GM18520 (cell line): ENCODE data around the gene COMMD4.
"Not testable (repeated sequence)": the region's sequence is repeated elsewhere in the genome, so short reads cannot be mapped to it uniquely, and the experiment has no call there.

Source experiments
- ATAC-seq: cut with Tn5 transposase; IDR thresholded peaks from one replicate; pipeline ENCODE4 v1.9.1; 2021; ENCODE audit not compliant: unreplicated experiment

The COMMD4 gene

GRCh38 chr15:75329571-75329970, 6.3 kb upstream of the COMMD4 start:
- no peak for ATAC-seq

- not testable (repeated sequence) for ATAC-seq
Measured at GRCh38 chr15:75332093-75332492, 3.8 kb upstream of the COMMD4 start.

- ATAC-seq, result not testable (repeated sequence)
Measured at GRCh38 chr15:75333654-75334419, 2.0 kb upstream of the COMMD4 start.

GRCh38 chr15:75335313-75335704, 554 bp upstream of the COMMD4 start:
- no peak for ATAC-seq

- no peak for ATAC-seq
Measured at GRCh38 chr15:75338661-75339240, 2.9 kb downstream of the COMMD4 start.

GRCh38 chr15:75339531-75340240, 3.8 kb downstream of the COMMD4 start:
- no peak for ATAC-seq

GRCh38 chr15:75342221-75342620, 6.4 kb downstream of the COMMD4 start:
- no peak for ATAC-seq

GRCh38 chr15:75343953-75344352, 8.1 kb downstream of the COMMD4 start:
- ATAC-seq, result not testable (repeated sequence)

GRCh38 chr15:75346796-75347221, 10.9 kb downstream of the COMMD4 start, which contains the start of gene NEIL1:
TSS of gene NEIL1 (plus strand) at chr15:75347039. CDS start at chr15:75348906, 1,867 bp downstream.
- no peak for ATAC-seq

GRCh38 chr15:75347222-75348033, 11.6 kb downstream of the COMMD4 start:
- ATAC-seq, result no peak

GRCh38 chr15:75348034-75348561, 12.2 kb downstream of the COMMD4 start:
- no peak for ATAC-seq

GRCh38 chr15:75348562-75349350, 12.9 kb downstream of the COMMD4 start:
- no peak for ATAC-seq

GRCh38 chr15:75349351-75349669, 13.4 kb downstream of the COMMD4 start:
- ATAC-seq, result not testable (repeated sequence)

- ATAC-seq, result no peak
Measured at GRCh38 chr15:75349851-75350588, 14.2 kb downstream of the COMMD4 start.

- ATAC-seq, result no peak
Measured at GRCh38 chr15:75350601-75351361, 14.9 kb downstream of the COMMD4 start.

- no peak for ATAC-seq
Measured at GRCh38 chr15:75352186-75353080, 16.6 kb downstream of the COMMD4 start.

GRCh38 chr15:75353604-75354003, 17.7 kb downstream of the COMMD4 start:
- no peak for ATAC-seq

- ATAC-seq, result no peak
Measured at GRCh38 chr15:75354454-75354853, 18.6 kb downstream of the COMMD4 start.
